Liver (tissue), 9 donors: ENCODE data around the gene TMEM145. TPM values are rescaled to one million over a fixed set of nuclear protein-coding genes. Genes with fewer than 3 reads are reported as not detected.

ENCODE experiments used
- DNase-seq: peaks from one replicate; pipeline ENCODE4 v3.0.0-alpha.2; 2017; ENCODE audit warnings: low spot score
- H3K27ac ChIP-seq, 2 donors: one replicate each; pipeline ENCODE4 v1.7.0; 2013; ENCODE audit warnings: inconsistent platforms in 2 of 2, low read length in 2 of 2, control low read depth in 1 of 2, low read depth in 1 of 2, mild to moderate bottlenecking in 1 of 2
- H3K27me3 ChIP-seq, 4 donors: one replicate each; pipeline versions ENCODE4 v1.6.1 to v1.7.0; 2013; ENCODE audit warnings: low read length in 3 of 4, inconsistent platforms in 1 of 4, mild to moderate bottlenecking in 1 of 4, moderate library complexity in 1 of 4; ENCODE audit not compliant: control insufficient read depth in 4 of 4, insufficient read depth in 4 of 4
- H3K36me3 ChIP-seq, 4 donors: one replicate each; pipeline versions ENCODE4 v1.6.1 to v1.7.0; 2013; ENCODE audit warnings: low read length in 3 of 4, mild to moderate bottlenecking in 3 of 4, low read depth in 1 of 4, moderate library complexity in 1 of 4; ENCODE audit not compliant: control insufficient read depth in 4 of 4, insufficient read depth in 3 of 4
- H3K4me1 ChIP-seq, 4 donors: one replicate each; pipeline versions ENCODE4 v1.6.1 to v1.7.0; 2013; ENCODE audit warnings: low read length in 3 of 4, mild to moderate bottlenecking in 3 of 4, moderate library complexity in 1 of 4; ENCODE audit not compliant: control insufficient read depth in 4 of 4, insufficient read depth in 4 of 4
- H3K4me3 ChIP-seq, 3 donors: one replicate each; pipeline versions ENCODE4 v1.6.1 to v1.7.0; 2013; ENCODE audit warnings: low read length in 3 of 3, control low read depth in 1 of 3, low read depth in 1 of 3, mild to moderate bottlenecking in 1 of 3
- H3K9ac ChIP-seq, 2 donors: one replicate each; pipeline ENCODE4 v1.7.0; 2013; ENCODE audit warnings: low read length in 2 of 2, mild to moderate bottlenecking in 2 of 2, moderate library complexity in 2 of 2, control low read depth in 1 of 2, low read depth in 1 of 2
- H3K9me3 ChIP-seq, 4 donors: one replicate each; pipeline versions ENCODE4 v1.6.1 to v1.7.0; 2013; ENCODE audit warnings: low read length in 3 of 4; ENCODE audit not compliant: control insufficient read depth in 4 of 4
- CTCF ChIP-seq: fragments of 150-350 bp; IDR thresholded peaks from 2 replicates; pipeline ENCODE4 v1.5.1; 2017; ENCODE audit warnings: improper control_type of control experiment, low read depth, low read length; ENCODE audit not compliant: missing input control
- EGR1 ChIP-seq, 2 donors: IDR thresholded peaks; 2 replicates each; pipeline ENCODE4 v1.6.1; 2016 to 2018; ENCODE audit warnings: antibody characterized with exemption in 2 of 2, low read depth in 2 of 2
- FOXA1 ChIP-seq: IDR thresholded peaks from 2 replicates; pipeline ENCODE4 v1.6.1; 2016; ENCODE audit warnings: antibody characterized with exemption
- FOXA2 ChIP-seq: IDR thresholded peaks from 2 replicates; pipeline ENCODE4 v1.6.1; 2016; ENCODE audit warnings: antibody characterized with exemption
- GABPA ChIP-seq, 2 donors: IDR thresholded peaks in 1 of 2; conservative IDR thresholded peaks in 1 of 2; 2 replicates each; pipeline ENCODE4 v1.6.1; 2016; ENCODE audit warnings: antibody characterized with exemption in 2 of 2, mild to moderate bottlenecking in 1 of 2, moderate library complexity in 1 of 2
- HNF4A ChIP-seq, 2 donors: conservative IDR thresholded peaks; 2 replicates each; pipeline ENCODE4 v1.6.1; 2016; ENCODE audit warnings: antibody characterized with exemption in 2 of 2, mild to moderate bottlenecking in 2 of 2
- HNF4G ChIP-seq: IDR thresholded peaks from 2 replicates; pipeline ENCODE4 v1.6.1; 2016; ENCODE audit warnings: antibody characterized with exemption
- JUND ChIP-seq, 2 donors: IDR thresholded peaks; 2 replicates each; pipeline ENCODE4 v1.6.1; 2016; ENCODE audit warnings: antibody characterized with exemption in 2 of 2
- MAX ChIP-seq: IDR thresholded peaks from 2 replicates; pipeline ENCODE4 v1.6.1; 2016; ENCODE audit warnings: antibody characterized with exemption
- NR2F2 ChIP-seq: IDR thresholded peaks from 2 replicates; pipeline ENCODE4 v1.6.1; 2016; ENCODE audit warnings: antibody characterized with exemption
- RAD21 ChIP-seq, 2 donors: IDR thresholded peaks; 2 replicates each; pipeline ENCODE4 v1.6.1; 2016; ENCODE audit warnings: antibody characterized with exemption in 2 of 2, mild to moderate bottlenecking in 2 of 2
- RXRA ChIP-seq, 2 donors: IDR thresholded peaks; 2 replicates each; pipeline ENCODE4 v1.6.1; 2017 to 2018; ENCODE audit warnings: antibody characterized with exemption in 2 of 2, mild to moderate bottlenecking in 1 of 2
- SP1 ChIP-seq: IDR thresholded peaks from 2 replicates; pipeline ENCODE4 v1.6.1; 2018; ENCODE audit warnings: antibody characterized with exemption, mild to moderate bottlenecking
- TAF1 ChIP-seq: conservative IDR thresholded peaks from 2 replicates; pipeline ENCODE4 v1.6.1; 2016; ENCODE audit warnings: antibody characterized with exemption, mild to moderate bottlenecking
- YY1 ChIP-seq: IDR thresholded peaks from 2 replicates; pipeline ENCODE4 v1.6.1; 2016; ENCODE audit warnings: antibody characterized with exemption, mild to moderate bottlenecking
- ZBTB33 ChIP-seq: IDR thresholded peaks from 2 replicates; pipeline ENCODE4 v1.6.1; 2016; ENCODE audit warnings: antibody characterized with exemption
- WGBS: extraction: QIAGEN DNeasy Blood & Tissue Kit; methylation state at CpG from one replicate; pipeline ENCODE4 v1.1.7; 2013; 5-methylcytosine and 5-hydroxymethylcytosine counted together
- polyA plus RNA-seq, 2 donors: library from polyadenylated mRNA; stranded (reverse) in 1 of 2; unstranded in 1 of 2; fragments of 200-250 nt in 1 of 2; fragments of >200 nt in 1 of 2; fragmentation: Nextera tagmentation in 1 of 2; extraction: Ambion mirVana in 1 of 2; gene quantifications; one replicate each; pipeline versions ENCODE4 v1.2.1 to v1.2.3, GENCODE V29; 2013 to 2015
- total RNA-seq, 2 donors: library from RNA; depleted of rRNA; stranded (reverse); fragments of >200 nt; gene quantifications; one replicate each; pipeline ENCODE4 v1.2.3, GENCODE V29; 2014
- TF ChIP-seq, protein P1 (sequence below): IDR thresholded peaks from 2 replicates; pipeline ENCODE4 v1.6.1; 2016; ENCODE audit warnings: antibody characterized with exemption, mild to moderate bottlenecking
- TF ChIP-seq, protein P2 (sequence below): IDR thresholded peaks from 2 replicates; pipeline ENCODE4 v1.6.1; 2016; ENCODE audit warnings: antibody characterized with exemption
- donor health status: healthy.
- donor health status: healthy.
- donor health status: healthy.
- donor health status: healthy.
- donor health status: healthy.

The TMEM145 gene
- total and polyA plus RNA-seq, 4 donors: 0.02 to 0.08 TPM; not detected in 2

- 92% methylated on average over 14 of the region's 14 CpGs for WGBS
- peaks cover 2 to 11% (median 7%) of the 10 kb centered on the region in 4 donors for H3K4me1 ChIP-seq
- H3K9me3 ChIP-seq: no peaks in the 10 kb centered on the region
- no peak overlapping the region for H3K27ac ChIP-seq
- TF ChIP-seq RAD21 (IDR thresholded peaks at IDR 0.05) (no peak), HNF4G (no peak), MAX (no peak), NR2F2 (no peak), YY1 (no peak), TAF1 (no peak), RXRA (IDR thresholded peaks at IDR 0.05) (no peak), FOXA1 (no peak), EGR1 (IDR thresholded peaks at IDR 0.05; ENCODE audit: low read depth in 2 of 2) (no peak), SP1 (no peak), GABPA (IDR thresholded peaks at IDR 0.05 in 1 of 2, conservative IDR thresholded peaks at IDR 0.05 in 1 of 2) (no peak), HNF4A (conservative IDR thresholded peaks at IDR 0.05) (no peak), ZBTB33 (no peak), FOXA2 (no peak), JUND (IDR thresholded peaks at IDR 0.05) (no peak), CTCF (no peak)
- TF ChIP-seq, protein P1, sequence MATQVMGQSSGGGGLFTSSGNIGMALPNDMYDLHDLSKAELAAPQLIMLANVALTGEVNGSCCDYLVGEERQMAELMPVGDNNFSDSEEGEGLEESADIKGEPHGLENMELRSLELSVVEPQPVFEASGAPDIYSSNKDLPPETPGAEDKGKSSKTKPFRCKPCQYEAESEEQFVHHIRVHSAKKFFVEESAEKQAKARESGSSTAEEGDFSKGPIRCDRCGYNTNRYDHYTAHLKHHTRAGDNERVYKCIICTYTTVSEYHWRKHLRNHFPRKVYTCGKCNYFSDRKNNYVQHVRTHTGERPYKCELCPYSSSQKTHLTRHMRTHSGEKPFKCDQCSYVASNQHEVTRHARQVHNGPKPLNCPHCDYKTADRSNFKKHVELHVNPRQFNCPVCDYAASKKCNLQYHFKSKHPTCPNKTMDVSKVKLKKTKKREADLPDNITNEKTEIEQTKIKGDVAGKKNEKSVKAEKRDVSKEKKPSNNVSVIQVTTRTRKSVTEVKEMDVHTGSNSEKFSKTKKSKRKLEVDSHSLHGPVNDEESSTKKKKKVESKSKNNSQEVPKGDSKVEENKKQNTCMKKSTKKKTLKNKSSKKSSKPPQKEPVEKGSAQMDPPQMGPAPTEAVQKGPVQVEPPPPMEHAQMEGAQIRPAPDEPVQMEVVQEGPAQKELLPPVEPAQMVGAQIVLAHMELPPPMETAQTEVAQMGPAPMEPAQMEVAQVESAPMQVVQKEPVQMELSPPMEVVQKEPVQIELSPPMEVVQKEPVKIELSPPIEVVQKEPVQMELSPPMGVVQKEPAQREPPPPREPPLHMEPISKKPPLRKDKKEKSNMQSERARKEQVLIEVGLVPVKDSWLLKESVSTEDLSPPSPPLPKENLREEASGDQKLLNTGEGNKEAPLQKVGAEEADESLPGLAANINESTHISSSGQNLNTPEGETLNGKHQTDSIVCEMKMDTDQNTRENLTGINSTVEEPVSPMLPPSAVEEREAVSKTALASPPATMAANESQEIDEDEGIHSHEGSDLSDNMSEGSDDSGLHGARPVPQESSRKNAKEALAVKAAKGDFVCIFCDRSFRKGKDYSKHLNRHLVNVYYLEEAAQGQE: no peak
- TF ChIP-seq, protein P2, sequence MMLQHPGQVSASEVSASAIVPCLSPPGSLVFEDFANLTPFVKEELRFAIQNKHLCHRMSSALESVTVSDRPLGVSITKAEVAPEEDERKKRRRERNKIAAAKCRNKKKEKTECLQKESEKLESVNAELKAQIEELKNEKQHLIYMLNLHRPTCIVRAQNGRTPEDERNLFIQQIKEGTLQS: no peak
- no peak overlapping the region for H3K9ac ChIP-seq
- H3K4me3 ChIP-seq: no peak overlapping the region
- no peaks in the 10 kb centered on the region for H3K27me3 ChIP-seq
- no peak for DNase-seq
- no peaks in the 10 kb centered on the region for H3K36me3 ChIP-seq
These were observed 3.4 kb upstream of the TMEM145 start for GRCh38 chr19:42309686-42310085.
